Astrocyte (in vitro differentiated cells and primary cell): Measurements from ENCODE around the gene PPP1R12B. TPM values are rescaled to one million over a fixed set of nuclear protein-coding genes. Genes with fewer than 3 reads are reported as not detected.
"Not testable (repeated sequence)": the region's sequence is repeated elsewhere in the genome, so short reads cannot be mapped to it uniquely, and the experiment has no call there.

Experiments used
- DNase-seq: peaks from one replicate; pipeline ENCODE4 v3.0.0-alpha.2; 2010; ENCODE audit warnings: low read depth
- FAIRE-seq: peaks from 2 replicates; lab custom pipeline; 2011; peaks lifted over from hg19 to GRCh38; lab: Jason Lieb, UNC
- H2AFZ ChIP-seq: 2 replicates; pipeline ENCODE4 v1.6.0; 2012; ENCODE audit warnings: low read depth, low read length, inconsistent platforms
- H3K27ac ChIP-seq: 2 replicates; pipeline ENCODE4 v1.5.1; 2011; ENCODE audit warnings: low read depth, low read length, inconsistent platforms
- H3K27me3 ChIP-seq: 2 replicates; pipeline ENCODE4 v1.6.0; 2011; ENCODE audit warnings: low read length, inconsistent platforms; ENCODE audit not compliant: insufficient read depth
- H3K36me3 ChIP-seq: 2 replicates; pipeline ENCODE4 v1.5.1; 2011; ENCODE audit warnings: low read length, inconsistent platforms; ENCODE audit not compliant: insufficient read depth
- H3K4me1 ChIP-seq: 2 replicates; pipeline ENCODE4 v1.5.1; 2011; ENCODE audit warnings: low read length, inconsistent platforms; ENCODE audit not compliant: insufficient read depth
- H3K4me2 ChIP-seq: 2 replicates; pipeline ENCODE4 v1.6.0; 2012; ENCODE audit warnings: low read length, inconsistent platforms
- H3K4me3 ChIP-seq: 2 replicates; pipeline ENCODE4 v1.5.1; 2011; ENCODE audit warnings: low read depth, mild to moderate bottlenecking, low read length, inconsistent platforms; ENCODE audit not compliant: insufficient read depth
- H3K79me2 ChIP-seq: 2 replicates; pipeline ENCODE4 v1.6.0; 2012; ENCODE audit warnings: mild to moderate bottlenecking, low read length, inconsistent platforms; ENCODE audit not compliant: insufficient read depth
- H3K9ac ChIP-seq: 2 replicates; pipeline ENCODE4 v1.6.0; 2012; ENCODE audit warnings: mild to moderate bottlenecking, low read length, inconsistent platforms
- H3K9me3 ChIP-seq: 2 replicates; pipeline ENCODE4 v1.5.1; 2012; ENCODE audit warnings: low read depth, mild to moderate bottlenecking, low read length, inconsistent platforms; ENCODE audit not compliant: insufficient read depth
- H4K20me1 ChIP-seq: 2 replicates; pipeline ENCODE4 v1.6.0; 2012; ENCODE audit warnings: low read length, inconsistent platforms; ENCODE audit not compliant: insufficient read depth
- H3K27ac Mint-ChIP-seq: one replicate; pipeline ENCODE4 v1.8.0; 2021; ENCODE audit warnings: mild to moderate bottlenecking, mixed read lengths; ENCODE audit not compliant: unreplicated experiment
- H3K27me3 Mint-ChIP-seq: one replicate; pipeline ENCODE4 v1.8.0; 2021; ENCODE audit warnings: low read depth, mixed read lengths; ENCODE audit not compliant: unreplicated experiment
- H3K36me3 Mint-ChIP-seq: one replicate; pipeline ENCODE4 v1.8.0; 2021; ENCODE audit warnings: low read depth, mixed read lengths; ENCODE audit not compliant: unreplicated experiment
- H3K4me1 Mint-ChIP-seq: one replicate; pipeline ENCODE4 v1.8.0; 2021; ENCODE audit warnings: low read depth, mixed read lengths; ENCODE audit not compliant: unreplicated experiment
- H3K4me3 Mint-ChIP-seq: one replicate; pipeline ENCODE4 v1.8.0; 2021; ENCODE audit warnings: mild to moderate bottlenecking, moderate library complexity, mixed read lengths; ENCODE audit not compliant: unreplicated experiment
- H3K9me3 Mint-ChIP-seq: one replicate; pipeline ENCODE4 v1.8.0; 2021; ENCODE audit warnings: mild to moderate bottlenecking, mixed read lengths; ENCODE audit not compliant: unreplicated experiment
- EZH2 ChIP-seq: IDR thresholded peaks from 2 replicates; pipeline ENCODE4 v1.6.1; 2012; ENCODE audit warnings: mild to moderate bottlenecking, low read length, inconsistent platforms; ENCODE audit not compliant: insufficient read depth
- total RNA-seq: library from RNA; stranded (reverse); gene quantifications from 2 replicates; pipeline ENCODE4 v1.2.1, GENCODE V29; 2021
- TF ChIP-seq, protein P1 (sequence below): IDR thresholded peaks from 2 replicates; pipeline ENCODE4 v1.5.1; 2011; ENCODE audit warnings: low read depth, mild to moderate bottlenecking, inconsistent platforms, low read length, moderate library complexity; ENCODE audit not compliant: insufficient read depth

Gene PPP1R12B
- total RNA-seq, 1 donor from 2014 or later, result 12.2 TPM

DNA sequence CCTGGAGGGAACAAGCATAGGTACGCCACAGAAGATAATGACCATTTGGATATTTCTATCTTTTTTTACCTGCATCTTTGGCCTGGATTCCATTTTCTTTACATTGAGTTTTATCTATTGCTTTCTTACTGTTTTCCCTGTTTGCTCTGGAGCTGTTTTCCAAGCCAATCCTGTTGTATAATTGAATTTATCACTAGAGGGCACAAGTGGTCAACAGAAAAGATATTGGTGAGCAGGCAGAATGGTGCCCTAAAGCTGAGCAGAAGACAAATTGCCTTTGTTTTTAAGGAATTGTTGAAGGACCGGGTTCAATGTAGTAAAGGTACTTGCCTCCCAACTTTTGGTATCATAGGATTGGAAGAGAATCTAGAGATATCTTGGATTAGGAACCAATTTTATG, 152.8 kb downstream of the PPP1R12B start:
- no peaks in the 10 kb centered on the region for H3K9me3 Mint-ChIP-seq

DNA sequence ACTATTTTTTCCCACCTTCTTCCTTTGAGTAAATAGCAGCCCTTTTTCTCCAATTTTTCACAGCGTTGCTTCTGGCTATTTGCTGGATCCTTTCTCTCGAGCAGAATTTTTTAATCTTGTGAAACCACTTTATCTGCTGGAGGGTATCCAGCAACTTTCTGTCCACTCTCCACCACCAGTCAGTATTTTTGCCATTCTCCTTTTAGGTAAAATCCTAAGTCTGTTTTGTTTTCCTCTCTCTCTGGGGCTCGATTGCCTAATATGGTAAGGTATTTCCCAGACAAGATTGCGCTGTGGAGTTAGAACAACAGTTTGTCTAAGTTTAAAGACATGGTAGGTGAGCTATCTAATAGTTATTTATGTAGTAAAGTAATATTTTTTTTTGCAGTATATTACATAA, 156.9 kb downstream of the PPP1R12B start:
- Histone ChIP-seq H3K4me1 (peaks cover 16% of the 10 kb centered on the region), H3K9ac (peak overlapping the region; percentile 64), H3K79me2 (no peaks in the 10 kb centered on the region), H3K27ac (peak overlapping the region; percentile 74), H3K27me3 (no peaks in the 10 kb centered on the region), H3K9me3 (no peaks in the 10 kb centered on the region), H3K4me2 (peak overlapping the region; percentile 75), H4K20me1 (no peaks in the 10 kb centered on the region), H2AFZ (no peak overlapping the region), H3K4me3 (no peak overlapping the region), H3K36me3 (no peaks in the 10 kb centered on the region)
- no peaks in the 10 kb centered on the region for H3K36me3 Mint-ChIP-seq
- no peak for FAIRE-seq
- peaks cover 16% of the 10 kb centered on the region for H3K4me1 Mint-ChIP-seq
- TF ChIP-seq, protein P1, sequence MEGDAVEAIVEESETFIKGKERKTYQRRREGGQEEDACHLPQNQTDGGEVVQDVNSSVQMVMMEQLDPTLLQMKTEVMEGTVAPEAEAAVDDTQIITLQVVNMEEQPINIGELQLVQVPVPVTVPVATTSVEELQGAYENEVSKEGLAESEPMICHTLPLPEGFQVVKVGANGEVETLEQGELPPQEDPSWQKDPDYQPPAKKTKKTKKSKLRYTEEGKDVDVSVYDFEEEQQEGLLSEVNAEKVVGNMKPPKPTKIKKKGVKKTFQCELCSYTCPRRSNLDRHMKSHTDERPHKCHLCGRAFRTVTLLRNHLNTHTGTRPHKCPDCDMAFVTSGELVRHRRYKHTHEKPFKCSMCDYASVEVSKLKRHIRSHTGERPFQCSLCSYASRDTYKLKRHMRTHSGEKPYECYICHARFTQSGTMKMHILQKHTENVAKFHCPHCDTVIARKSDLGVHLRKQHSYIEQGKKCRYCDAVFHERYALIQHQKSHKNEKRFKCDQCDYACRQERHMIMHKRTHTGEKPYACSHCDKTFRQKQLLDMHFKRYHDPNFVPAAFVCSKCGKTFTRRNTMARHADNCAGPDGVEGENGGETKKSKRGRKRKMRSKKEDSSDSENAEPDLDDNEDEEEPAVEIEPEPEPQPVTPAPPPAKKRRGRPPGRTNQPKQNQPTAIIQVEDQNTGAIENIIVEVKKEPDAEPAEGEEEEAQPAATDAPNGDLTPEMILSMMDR, result no peak
- TF ChIP-seq EZH2, result no peak
- H3K4me3 Mint-ChIP-seq, result peak overlapping the region; percentile 27
- DNase-seq, result peak; percentile 84
- no peaks in the 10 kb centered on the region for H3K27me3 Mint-ChIP-seq
- no peaks in the 10 kb centered on the region for H3K9me3 Mint-ChIP-seq
- peak overlapping the region; percentile 88 for H3K27ac Mint-ChIP-seq

More for the DNA sequence above, 152.8 kb downstream of the PPP1R12B start:
- TF ChIP-seq, protein P1, result peak; percentile 39
- no peak for TF ChIP-seq EZH2
- H3K9me3 ChIP-seq, result no peaks in the 10 kb centered on the region
- H3K4me1 Mint-ChIP-seq, result peaks cover 19% of the 10 kb centered on the region
- H2AFZ ChIP-seq, result no peak overlapping the region
- H3K36me3 Mint-ChIP-seq, result peaks cover 2% of the 10 kb centered on the region
- no peak for FAIRE-seq
- H3K27me3 ChIP-seq, result no peaks in the 10 kb centered on the region
- H3K27ac Mint-ChIP-seq, result no peak overlapping the region
- H3K79me2 ChIP-seq, result no peaks in the 10 kb centered on the region
- peaks cover 16% of the 10 kb centered on the region for H3K4me1 ChIP-seq
- DNase-seq, result peak; percentile 8
- no peaks in the 10 kb centered on the region for H4K20me1 ChIP-seq
- H3K9ac ChIP-seq, result no peak overlapping the region
- no peaks in the 10 kb centered on the region for H3K36me3 ChIP-seq
- no peak overlapping the region for H3K27ac ChIP-seq
- H3K27me3 Mint-ChIP-seq, result no peaks in the 10 kb centered on the region
- no peak overlapping the region for H3K4me2 ChIP-seq
- no peak overlapping the region for H3K4me3 Mint-ChIP-seq
- no peak overlapping the region for H3K4me3 ChIP-seq

DNA sequence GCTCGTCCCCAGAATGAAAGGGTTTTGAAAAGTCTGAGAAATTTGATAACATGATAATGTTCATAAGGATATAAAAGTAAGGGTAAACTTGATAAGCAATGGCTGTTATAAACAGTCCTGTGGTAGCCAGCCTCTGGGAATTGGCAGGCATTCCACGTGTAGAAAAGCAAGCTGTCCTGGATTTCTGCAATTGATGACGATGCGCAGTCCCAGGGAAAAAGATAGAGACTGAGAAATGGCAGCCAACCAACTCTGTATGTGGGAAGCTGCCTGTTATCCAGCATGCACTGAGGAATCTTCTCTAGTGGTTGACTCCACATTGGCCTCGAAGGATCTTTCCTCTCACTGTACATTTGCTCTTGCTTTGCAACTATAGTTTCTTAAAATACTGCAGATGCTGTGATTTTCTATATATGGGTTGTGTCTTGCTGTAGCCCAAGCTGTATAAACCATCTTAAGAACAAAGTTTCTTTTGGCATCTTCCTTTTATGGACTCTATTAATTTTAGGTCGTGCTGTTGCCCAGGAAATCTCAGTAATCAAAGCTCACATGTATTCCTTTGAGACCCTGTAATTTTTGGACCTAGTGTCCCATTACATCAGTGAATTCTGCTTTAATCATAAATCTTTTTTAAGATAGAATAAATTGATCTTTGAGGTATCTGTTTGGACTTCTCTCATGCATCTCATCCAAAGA, 157.5 kb downstream of the PPP1R12B start:
- not testable (repeated sequence) for H3K27me3 Mint-ChIP-seq, H3K4me3 Mint-ChIP-seq, H3K9me3 ChIP-seq, H3K4me3 ChIP-seq, H3K9me3 Mint-ChIP-seq, H3K27me3 ChIP-seq, H3K79me2 ChIP-seq, H3K36me3 Mint-ChIP-seq, H3K36me3 ChIP-seq, H4K20me1 ChIP-seq, H2AFZ ChIP-seq, FAIRE-seq
- peak overlapping the region; percentile 74 for H3K27ac ChIP-seq
- Mint-ChIP-seq H3K4me1 (peaks cover 16% of the 10 kb centered on the region), H3K27ac (peak overlapping the region; percentile 58)
- DNase-seq, result peak; percentile 80
- H3K9ac ChIP-seq, result peak overlapping the region; percentile 23
- peak overlapping the region; percentile 55 for H3K4me2 ChIP-seq
- H3K4me1 ChIP-seq, result peaks cover 16% of the 10 kb centered on the region

DNA sequence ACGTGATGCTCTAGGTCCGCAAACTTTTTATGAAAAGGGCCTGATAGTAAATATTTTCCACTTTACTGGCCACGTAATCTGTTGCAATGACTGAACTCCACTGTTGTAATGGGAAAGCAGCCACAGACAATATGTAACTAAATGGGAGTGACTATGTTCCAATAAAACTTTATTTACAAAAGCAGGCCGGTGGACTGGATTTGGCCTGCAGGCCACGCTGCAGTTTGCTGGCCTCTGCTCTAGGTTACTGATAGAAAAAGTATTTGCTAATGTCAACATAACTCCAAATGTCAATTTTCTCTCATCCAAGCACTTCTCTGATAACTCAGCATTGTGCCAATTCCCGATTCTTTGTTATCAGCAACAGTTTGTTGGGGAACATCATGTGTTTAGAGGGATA, 160.4 kb downstream of the PPP1R12B start:
- not testable (repeated sequence) for H3K27me3 ChIP-seq, H4K20me1 ChIP-seq, H3K27me3 Mint-ChIP-seq, FAIRE-seq, H3K9me3 Mint-ChIP-seq, DNase-seq, H3K4me3 ChIP-seq, H2AFZ ChIP-seq, H3K9me3 ChIP-seq, H3K27ac ChIP-seq, H3K36me3 Mint-ChIP-seq, H3K27ac Mint-ChIP-seq, H3K4me3 Mint-ChIP-seq, H3K79me2 ChIP-seq, H3K9ac ChIP-seq, H3K36me3 ChIP-seq, H3K4me2 ChIP-seq
- H3K4me1 Mint-ChIP-seq, result peaks cover 16% of the 10 kb centered on the region
- H3K4me1 ChIP-seq, result peaks cover 16% of the 10 kb centered on the region
